Activated T-cell treated with anti-CD3 and anti-CD28 coated beads, Interleukin-2, amount 50 U/mL, for 72 hours (primary cell): ENCODE results near the gene PRPF38B. TPM values are rescaled to one million over a fixed set of nuclear protein-coding genes. Genes with fewer than 3 reads are reported as not detected.
"Not testable (repeated sequence)": the region's sequence is repeated elsewhere in the genome, so short reads cannot be mapped to it uniquely, and the experiment has no call there.

ENCODE experiments used
- ATAC-seq, 2 donors: fragments of 150-1000 bp; cut with Tn5 transposase; replicated peaks in 1 of 2; 2 replicates each; pipeline ENCODE4 v1.10.0; 2021; ENCODE audit warnings: moderate library complexity in 2 of 2, mild to moderate bottlenecking in 1 of 2
- DNase-seq, 2 donors: peaks; one replicate each; pipeline ENCODE4 v3.0.0; 2021 to 2022; ENCODE audit warnings: mixed read lengths in 1 of 2
- H3K27ac Mint-ChIP-seq: one replicate; pipeline ENCODE4 v1.8.0; 2022; ENCODE audit warnings: mild to moderate bottlenecking, moderate library complexity, mixed read lengths
- H3K27me3 Mint-ChIP-seq: one replicate; pipeline ENCODE4 v1.8.0; 2022; ENCODE audit warnings: low read depth, mixed read lengths
- H3K36me3 Mint-ChIP-seq, 2 donors: one replicate each; pipeline ENCODE4 v1.8.0; 2022; ENCODE audit warnings: mixed read lengths in 2 of 2, mild to moderate bottlenecking in 1 of 2; ENCODE audit not compliant: insufficient read depth in 2 of 2
- H3K4me1 Mint-ChIP-seq: one replicate; pipeline ENCODE4 v1.8.0; 2022; ENCODE audit warnings: low read depth, mixed read lengths
- H3K4me3 Mint-ChIP-seq, 2 donors: one replicate each; pipeline ENCODE4 v1.8.0; 2022; ENCODE audit warnings: mild to moderate bottlenecking in 2 of 2, mixed read lengths in 2 of 2, moderate library complexity in 2 of 2
- H3K9me3 Mint-ChIP-seq, 2 donors: one replicate each; pipeline ENCODE4 v1.8.0; 2022; ENCODE audit warnings: mixed read lengths in 2 of 2
- total RNA-seq, 2 donors: library from RNA; stranded (reverse); gene quantifications; one replicate each; pipeline ENCODE4 v1.2.3, GENCODE V29; 2022

PRPF38B gene
- total RNA-seq, 2 donors from 2014 or later: 86.3 to 87.4 TPM

- Mint-ChIP-seq H3K9me3 (no peaks in the 10 kb centered on the region), H3K36me3 (peaks cover 0 to 2% of the 10 kb centered on the region in 2 donors), H3K27ac (no peak overlapping the region), H3K4me1 (peaks cover 31% of the 10 kb centered on the region), H3K27me3 (no peaks in the 10 kb centered on the region), H3K4me3 (no peak overlapping the region)
- ATAC-seq (no peak), DNase-seq (no peak)
Observed at GRCh38 chr1:108664481-108664880, 27.6 kb upstream of the PRPF38B start.

GRCh38 chr1:108665067-108665466, 27.0 kb upstream of the PRPF38B start:
- DNase-seq (no peak), ATAC-seq (no peak)
- no peak overlapping the region for H3K4me3 Mint-ChIP-seq
- no peaks in the 10 kb centered on the region for H3K27me3 Mint-ChIP-seq
- peaks cover 0 to 2% of the 10 kb centered on the region in 2 donors for H3K36me3 Mint-ChIP-seq
- H3K27ac Mint-ChIP-seq: no peak overlapping the region
- H3K9me3 Mint-ChIP-seq: no peaks in the 10 kb centered on the region
- H3K4me1 Mint-ChIP-seq: peaks cover 31% of the 10 kb centered on the region

GRCh38 chr1:108665771-108666170, 26.3 kb upstream of the PRPF38B start:
- no peak overlapping the region for H3K27ac Mint-ChIP-seq
- DNase-seq (no peak), ATAC-seq (no peak)
- peaks cover 0 to 2% of the 10 kb centered on the region in 2 donors for H3K36me3 Mint-ChIP-seq
- H3K9me3 Mint-ChIP-seq: no peaks in the 10 kb centered on the region
- peaks cover 26% of the 10 kb centered on the region for H3K4me1 Mint-ChIP-seq
- no peaks in the 10 kb centered on the region for H3K27me3 Mint-ChIP-seq
- no peak overlapping the region for H3K4me3 Mint-ChIP-seq

- not testable (repeated sequence) for ATAC-seq, H3K27me3 Mint-ChIP-seq, H3K4me3 Mint-ChIP-seq, DNase-seq, H3K36me3 Mint-ChIP-seq, H3K9me3 Mint-ChIP-seq, H3K27ac Mint-ChIP-seq
- H3K4me1 Mint-ChIP-seq: peaks cover 25% of the 10 kb centered on the region
Observed at GRCh38 chr1:108667422-108667821, 24.7 kb upstream of the PRPF38B start.

GRCh38 chr1:108668777-108669176, 23.3 kb upstream of the PRPF38B start:
- peaks cover 0 to 2% of the 10 kb centered on the region in 2 donors for H3K36me3 Mint-ChIP-seq
- peak overlapping the region; percentile 67 for H3K27ac Mint-ChIP-seq
- no peaks in the 10 kb centered on the region for H3K27me3 Mint-ChIP-seq
- H3K4me1 Mint-ChIP-seq: peaks cover 13% of the 10 kb centered on the region
- ATAC-seq (no peak), DNase-seq (no peak)
- H3K4me3 Mint-ChIP-seq: peak overlapping the region in 1 of 2 donors; percentile 15
- H3K9me3 Mint-ChIP-seq: peaks cover 0 to 2% of the 10 kb centered on the region in 2 donors

- H3K27me3 Mint-ChIP-seq: no peaks in the 10 kb centered on the region
- peak overlapping the region in 1 of 2 donors; percentile 61 for H3K4me3 Mint-ChIP-seq
- H3K9me3 Mint-ChIP-seq: peaks cover 0 to 2% of the 10 kb centered on the region in 2 donors
- H3K27ac Mint-ChIP-seq: peak overlapping the region; percentile 89
- peaks cover 0 to 2% of the 10 kb centered on the region in 2 donors for H3K36me3 Mint-ChIP-seq
- ATAC-seq (peak; percentile 18 to 53), DNase-seq (no peak)
- H3K4me1 Mint-ChIP-seq: peaks cover 13% of the 10 kb centered on the region
Observed at GRCh38 chr1:108669679-108670078, 22.4 kb upstream of the PRPF38B start.

GRCh38 chr1:108670131-108670773, 21.9 kb upstream of the PRPF38B start:
- Mint-ChIP-seq H3K27ac (peak overlapping the region; percentile 89), H3K4me3 (peak overlapping the region in 1 of 2 donors; percentile 61), H3K9me3 (peaks cover 0 to 2% of the 10 kb centered on the region in 2 donors), H3K27me3 (no peaks in the 10 kb centered on the region), H3K36me3 (peaks cover 0 to 2% of the 10 kb centered on the region in 2 donors), H3K4me1 (peaks cover 13% of the 10 kb centered on the region)
- DNase-seq: no peak
- ATAC-seq: peak; percentile 13 to 57

- no peak overlapping the region for H3K4me3 Mint-ChIP-seq
- ATAC-seq: peak in 1 of 2 donors; percentile 13
- H3K36me3 Mint-ChIP-seq: peaks cover 0 to 2% of the 10 kb centered on the region in 2 donors
- H3K4me1 Mint-ChIP-seq: peaks cover 13% of the 10 kb centered on the region
- DNase-seq: no peak
- no peak overlapping the region for H3K27ac Mint-ChIP-seq
- no peaks in the 10 kb centered on the region for H3K27me3 Mint-ChIP-seq
- peaks cover 0 to 2% of the 10 kb centered on the region in 2 donors for H3K9me3 Mint-ChIP-seq
Observed at GRCh38 chr1:108671143-108671542, 21.0 kb upstream of the PRPF38B start.

GRCh38 chr1:108678706-108679105, 13.4 kb upstream of the PRPF38B start:
- DNase-seq (no peak), ATAC-seq (no peak)
- no peak overlapping the region for H3K4me3 Mint-ChIP-seq
- peaks cover 14% of the 10 kb centered on the region for H3K4me1 Mint-ChIP-seq
- no peaks in the 10 kb centered on the region for H3K36me3 Mint-ChIP-seq
- H3K27me3 Mint-ChIP-seq: no peaks in the 10 kb centered on the region
- H3K27ac Mint-ChIP-seq: no peak overlapping the region
- H3K9me3 Mint-ChIP-seq: no peaks in the 10 kb centered on the region

- no peaks in the 10 kb centered on the region for H3K36me3 Mint-ChIP-seq
- H3K9me3 Mint-ChIP-seq: no peaks in the 10 kb centered on the region
- no peaks in the 10 kb centered on the region for H3K27me3 Mint-ChIP-seq
- H3K27ac Mint-ChIP-seq: peak overlapping the region; percentile 73
- peak overlapping the region; percentile 53 to 74 for H3K4me3 Mint-ChIP-seq
- peaks cover 14% of the 10 kb centered on the region for H3K4me1 Mint-ChIP-seq
- ATAC-seq: peak in 1 of 2 donors; percentile 42
- no peak for DNase-seq
Observed at GRCh38 chr1:108679586-108680213, 12.4 kb upstream of the PRPF38B start.

- not testable (repeated sequence) for H3K27me3 Mint-ChIP-seq, H3K9me3 Mint-ChIP-seq, H3K27ac Mint-ChIP-seq, H3K36me3 Mint-ChIP-seq, DNase-seq, H3K4me3 Mint-ChIP-seq, ATAC-seq
- H3K4me1 Mint-ChIP-seq: peaks cover 14% of the 10 kb centered on the region
Observed at GRCh38 chr1:108681701-108682100, 10.4 kb upstream of the PRPF38B start.

- Mint-ChIP-seq H3K4me3 (no peak overlapping the region), H3K27ac (no peak overlapping the region), H3K9me3 (no peaks in the 10 kb centered on the region), H3K36me3 (no peaks in the 10 kb centered on the region), H3K27me3 (no peaks in the 10 kb centered on the region), H3K4me1 (peaks cover 4% of the 10 kb centered on the region)
- no peak for DNase-seq
- ATAC-seq: no peak
Observed at GRCh38 chr1:108685529-108685928, 6.6 kb upstream of the PRPF38B start.

- no peak for DNase-seq
- ATAC-seq: no peak
- Mint-ChIP-seq H3K27ac (no peak overlapping the region), H3K27me3 (no peaks in the 10 kb centered on the region), H3K4me1 (peaks cover 17% of the 10 kb centered on the region), H3K4me3 (no peak overlapping the region), H3K36me3 (no peaks in the 10 kb centered on the region), H3K9me3 (no peaks in the 10 kb centered on the region)
Observed at GRCh38 chr1:108686614-108687313, 5.3 kb upstream of the PRPF38B start.
